H9 (cell line): ENCODE results near the gene ASB15. TPM values are rescaled to one million over a fixed set of nuclear protein-coding genes. Genes with fewer than 3 reads are reported as not detected.

Source experiments
- DNase-seq: peaks from one replicate; pipeline ENCODE4 v3.0.0-alpha.2; 2017
- H2AFZ ChIP-seq: one replicate; pipeline ENCODE4 v1.6.1; 2013; ENCODE audit warnings: mild to moderate bottlenecking, low read length, control low read depth, moderate library complexity
- H2AK5ac ChIP-seq: 2 replicates; pipeline ENCODE4 v1.6.1; 2013; ENCODE audit warnings: low read length, control low read depth, mixed read lengths; ENCODE audit not compliant: insufficient read length
- H2BK120ac ChIP-seq: one replicate; pipeline ENCODE4 v1.6.1; 2013; ENCODE audit warnings: low read depth, mild to moderate bottlenecking, low read length, control low read depth, inconsistent platforms; ENCODE audit not compliant: poor library complexity, severe bottlenecking
- H2BK12ac ChIP-seq: 2 replicates; pipeline ENCODE4 v1.6.1; 2013; ENCODE audit warnings: low read length, control low read depth, mixed read lengths, low read depth; ENCODE audit not compliant: insufficient read length
- H2BK15ac ChIP-seq: 2 replicates; pipeline ENCODE4 v1.6.1; 2013; ENCODE audit warnings: low read depth, low read length, control low read depth
- H2BK20ac ChIP-seq: one replicate; pipeline ENCODE4 v1.6.1; 2013; ENCODE audit warnings: low read depth, mild to moderate bottlenecking, low read length, control low read depth, inconsistent platforms; ENCODE audit not compliant: poor library complexity, severe bottlenecking
- H2BK5ac ChIP-seq: 2 replicates; pipeline ENCODE4 v1.6.1; 2013; ENCODE audit warnings: low read length, control low read depth, mixed read lengths; ENCODE audit not compliant: insufficient read length
- H3K14ac ChIP-seq: 2 replicates; pipeline ENCODE4 v1.6.1; 2013; ENCODE audit warnings: low read length, control low read depth; ENCODE audit not compliant: insufficient read depth
- H3K18ac ChIP-seq: 2 replicates; pipeline ENCODE4 v1.6.1; 2013; ENCODE audit warnings: low read depth, mild to moderate bottlenecking, mixed read lengths, low read length, control low read depth; ENCODE audit not compliant: insufficient read length
- H3K23ac ChIP-seq: 2 replicates; pipeline ENCODE4 v1.6.1; 2013; ENCODE audit warnings: low read length, control low read depth, mixed read lengths, low read depth; ENCODE audit not compliant: insufficient read length
- H3K23me2 ChIP-seq: 2 replicates; pipeline ENCODE4 v1.6.1; 2013; ENCODE audit warnings: low read depth, mild to moderate bottlenecking, mixed read lengths, low read length, control low read depth; ENCODE audit not compliant: insufficient read length, poor library complexity, severe bottlenecking
- H3K27ac ChIP-seq: 2 replicates; pipeline ENCODE4 v1.5.1; 2013; ENCODE audit warnings: low read length, control low read depth, mixed read lengths, low read depth; ENCODE audit not compliant: insufficient read length
- H3K27me3 ChIP-seq: 2 replicates; pipeline ENCODE4 v1.6.1; 2013; ENCODE audit warnings: low read length, control low read depth, inconsistent platforms; ENCODE audit not compliant: insufficient read depth
- H3K4ac ChIP-seq: 2 replicates; pipeline ENCODE4 v1.6.1; 2013; ENCODE audit warnings: low read depth, mild to moderate bottlenecking, control low read depth, inconsistent platforms, low read length, moderate library complexity
- H3K4me1 ChIP-seq: 2 replicates; pipeline ENCODE4 v1.6.1; 2013; ENCODE audit warnings: low read length, control low read depth, inconsistent platforms; ENCODE audit not compliant: insufficient read depth
- H3K4me2 ChIP-seq: 2 replicates; pipeline ENCODE4 v1.6.1; 2013; ENCODE audit warnings: low read length, control low read depth, mixed read lengths; ENCODE audit not compliant: insufficient read length, insufficient read depth
- H3K56ac ChIP-seq: 2 replicates; pipeline ENCODE4 v1.6.1; 2013; ENCODE audit warnings: low read depth, mild to moderate bottlenecking, mixed read lengths, low read length, control low read depth; ENCODE audit not compliant: insufficient read length
- H3K79me1 ChIP-seq: 2 replicates; pipeline ENCODE4 v1.6.1; 2013; ENCODE audit warnings: low read depth, mild to moderate bottlenecking, moderate library complexity, low read length, control low read depth, inconsistent platforms; ENCODE audit not compliant: insufficient read depth, poor library complexity, severe bottlenecking
- H3K79me2 ChIP-seq: 2 replicates; pipeline ENCODE4 v1.6.1; 2013; ENCODE audit warnings: low read length, control low read depth, inconsistent platforms; ENCODE audit not compliant: insufficient read depth
- H3K9ac ChIP-seq: 2 replicates; pipeline ENCODE4 v1.6.1; 2013; ENCODE audit warnings: low read length, control low read depth, mixed read lengths; ENCODE audit not compliant: insufficient read length; ENCODE audit errors: extremely low read depth
- H3K9me3 ChIP-seq: one replicate; pipeline ENCODE4 v1.6.1; 2013; ENCODE audit warnings: low read depth, low read length, inconsistent platforms; ENCODE audit not compliant: control insufficient read depth
- H3T11ph ChIP-seq: one replicate; pipeline ENCODE4 v1.6.1; 2013; ENCODE audit warnings: mild to moderate bottlenecking, low read length, control low read depth, inconsistent platforms
- H4K20me1 ChIP-seq: one replicate; pipeline ENCODE4 v1.6.1; 2013; ENCODE audit not compliant: control insufficient read depth, insufficient read length, insufficient read depth
- H4K5ac ChIP-seq: 2 replicates; pipeline ENCODE4 v1.6.1; 2013; ENCODE audit warnings: low read depth, mild to moderate bottlenecking, mixed read lengths, low read length, control low read depth; ENCODE audit not compliant: insufficient read length
- H4K8ac ChIP-seq: replicated peaks from 2 replicates; pipeline ENCODE4 v1.6.1; 2013; ENCODE audit warnings: low read length, control low read depth, mixed read lengths, low read depth; ENCODE audit not compliant: insufficient read length
- H4K91ac ChIP-seq: 2 replicates; pipeline ENCODE4 v1.6.1; 2013; ENCODE audit warnings: low read depth, mild to moderate bottlenecking, moderate library complexity, mixed read lengths, low read length, control low read depth; ENCODE audit not compliant: insufficient read length
- H3K27ac Mint-ChIP-seq, 3 experiments: 2 replicates in 2 of 3; 3 replicates in 1 of 3; pipeline ENCODE4 v1.8.0; 2020 to 2021; ENCODE audit warnings: mixed read lengths in 3 of 3, mild to moderate bottlenecking in 1 of 3, moderate library complexity in 1 of 3
- H3K27me3 Mint-ChIP-seq: 2 replicates; pipeline ENCODE4 v1.8.0; 2021; ENCODE audit warnings: low read depth, mild to moderate bottlenecking, moderate library complexity, mixed read lengths
- H3K36me3 Mint-ChIP-seq, 3 experiments: 2 replicates in 2 of 3; 3 replicates in 1 of 3; pipeline ENCODE4 v1.8.0; 2020 to 2021; ENCODE audit warnings: low read depth in 3 of 3, mixed read lengths in 3 of 3; ENCODE audit not compliant: insufficient read depth in 1 of 3
- H3K4me1 Mint-ChIP-seq, 2 experiments: 2 replicates each; pipeline ENCODE4 v1.8.0; 2020; ENCODE audit warnings: mixed read lengths in 2 of 2
- H3K4me3 Mint-ChIP-seq, 2 experiments: 2 replicates in 1 of 2; 3 replicates in 1 of 2; pipeline ENCODE4 v1.8.0; 2020 to 2021; ENCODE audit warnings: mild to moderate bottlenecking in 2 of 2, mixed read lengths in 2 of 2, moderate library complexity in 1 of 2
- H3K9me3 Mint-ChIP-seq, 2 experiments: 2 replicates in 1 of 2; 3 replicates in 1 of 2; pipeline ENCODE4 v1.8.0; 2020; ENCODE audit warnings: mild to moderate bottlenecking in 2 of 2, mixed read lengths in 2 of 2, moderate library complexity in 1 of 2
- WGBS: extraction: QIAGEN DNeasy Blood & Tissue Kit; methylation state at CpG from one replicate; pipeline ENCODE4 v1.1.7; 2013; ENCODE audit warnings: missing lambda C conversion rate, low lambda C conversion rate, mixed read lengths; ENCODE audit not compliant: insufficient read length; ENCODE audit errors: extremely low coverage; 5-methylcytosine and 5-hydroxymethylcytosine counted together
- total RNA-seq: library from RNA; stranded (reverse); gene quantifications from 2 replicates; pipeline ENCODE4 v1.2.1, GENCODE V29; 2021
- TF ChIP-seq, protein P1 (sequence below): fragments of 200-600 bp; sonication (generic); conservative IDR thresholded peaks from 3 replicates; pipeline ENCODE4 v1.8.0; 2021; ENCODE audit warnings: antibody characterized with exemption, mild to moderate bottlenecking

ASB15 gene
- total RNA-seq, 1 experiment from 2014 or later, result not detected

DNA sequence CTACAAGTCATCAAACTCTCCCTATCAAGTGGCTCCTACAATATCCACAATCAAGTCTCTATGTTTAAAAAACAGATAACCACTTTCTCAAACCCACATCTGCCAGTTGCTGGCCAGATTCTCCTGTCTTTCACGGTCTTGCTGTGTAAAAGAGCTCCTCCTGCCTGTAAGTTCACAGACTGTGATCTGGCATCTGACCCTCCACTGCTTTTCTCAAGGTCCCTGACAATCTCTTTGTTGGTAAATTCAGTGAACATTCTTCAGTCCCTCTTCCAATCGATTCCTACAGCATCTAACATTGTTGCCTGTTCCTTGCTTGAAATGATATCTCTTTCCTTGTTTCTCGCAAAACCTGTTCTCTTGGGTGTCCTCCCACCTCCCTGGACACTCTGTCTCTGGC, 35.6 kb downstream of the ASB15 start:
- Histone ChIP-seq H3K4me1 (no peaks in the 10 kb centered on the region), H2BK120ac (no peak overlapping the region), H3K14ac (no peak overlapping the region), H3K9ac (no peak overlapping the region), H3K27ac (no peak overlapping the region), H2BK12ac (no peak overlapping the region), H4K8ac (no peak overlapping the region), H3T11ph (no peak overlapping the region), H3K18ac (no peak overlapping the region), H3K79me2 (no peaks in the 10 kb centered on the region), H3K23ac (no peak overlapping the region), H4K20me1 (no peaks in the 10 kb centered on the region), H2AFZ (no peak overlapping the region), H4K5ac (no peak overlapping the region), H3K23me2 (no peaks in the 10 kb centered on the region), H2AK5ac (no peak overlapping the region), H3K27me3 (no peaks in the 10 kb centered on the region; the same call in 1 of the 2 replicates), H4K91ac (no peak overlapping the region), H3K9me3 (no peaks in the 10 kb centered on the region), H2BK15ac (no peak overlapping the region), H3K79me1 (no peaks in the 10 kb centered on the region), H3K56ac (no peak overlapping the region), H3K4me2 (no peak overlapping the region), H3K4ac (no peak overlapping the region), H2BK20ac (no peak overlapping the region), H2BK5ac (no peak overlapping the region)
- no CpG with 5 or more reads among the region's 3 CpGs for WGBS
- Mint-ChIP-seq H3K27me3 (no peaks in the 10 kb centered on the region), H3K36me3 (no peaks in the 10 kb centered on the region; a peak in 1 of 7 replicates), H3K27ac (peak overlapping the region in 1 of 3 experiments; percentile 52; a peak in 2 of 7 replicates), H3K4me3 (no peak overlapping the region), H3K4me1 (peaks cover 11% of the 10 kb centered on the region in 2 experiments; a peak in 3 of 4 replicates), H3K9me3 (no peaks in the 10 kb centered on the region; a peak in 2 of 5 replicates)
- DNase-seq, result no peak
- TF ChIP-seq, protein P1, sequence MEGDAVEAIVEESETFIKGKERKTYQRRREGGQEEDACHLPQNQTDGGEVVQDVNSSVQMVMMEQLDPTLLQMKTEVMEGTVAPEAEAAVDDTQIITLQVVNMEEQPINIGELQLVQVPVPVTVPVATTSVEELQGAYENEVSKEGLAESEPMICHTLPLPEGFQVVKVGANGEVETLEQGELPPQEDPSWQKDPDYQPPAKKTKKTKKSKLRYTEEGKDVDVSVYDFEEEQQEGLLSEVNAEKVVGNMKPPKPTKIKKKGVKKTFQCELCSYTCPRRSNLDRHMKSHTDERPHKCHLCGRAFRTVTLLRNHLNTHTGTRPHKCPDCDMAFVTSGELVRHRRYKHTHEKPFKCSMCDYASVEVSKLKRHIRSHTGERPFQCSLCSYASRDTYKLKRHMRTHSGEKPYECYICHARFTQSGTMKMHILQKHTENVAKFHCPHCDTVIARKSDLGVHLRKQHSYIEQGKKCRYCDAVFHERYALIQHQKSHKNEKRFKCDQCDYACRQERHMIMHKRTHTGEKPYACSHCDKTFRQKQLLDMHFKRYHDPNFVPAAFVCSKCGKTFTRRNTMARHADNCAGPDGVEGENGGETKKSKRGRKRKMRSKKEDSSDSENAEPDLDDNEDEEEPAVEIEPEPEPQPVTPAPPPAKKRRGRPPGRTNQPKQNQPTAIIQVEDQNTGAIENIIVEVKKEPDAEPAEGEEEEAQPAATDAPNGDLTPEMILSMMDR, result peak; percentile 32; the same call in 2 of the 3 replicates
